Transverse colon (tissue), 4 donors: ENCODE measurements around the gene DDX52. TPM values are rescaled to one million over a fixed set of nuclear protein-coding genes. Genes with fewer than 3 reads are reported as not detected.

Experiments used
- DNase-seq: peaks from one replicate; pipeline ENCODE4 v3.0.0-alpha.2; 2019
- H3K27ac ChIP-seq, 4 donors: fragments of 200-600 bp; sonication (generic); 2 replicates each; pipeline ENCODE4 v1.5.1; 2016 to 2018; ENCODE audit warnings: inconsistent platforms in 4 of 4
- H3K27me3 ChIP-seq: fragments of 200-600 bp; sonication (generic); 2 replicates; pipeline ENCODE4 v1.5.1; 2017; ENCODE audit warnings: inconsistent platforms
- H3K36me3 ChIP-seq, 4 donors: fragments of 200-600 bp; sonication (generic); 2 replicates each; pipeline ENCODE4 v1.5.1; 2017 to 2019; ENCODE audit warnings: inconsistent platforms in 4 of 4
- H3K4me1 ChIP-seq, 4 donors: fragments of 200-600 bp; sonication (generic); 2 replicates each; pipeline ENCODE4 v1.5.1; 2017 to 2020; ENCODE audit warnings: inconsistent platforms in 4 of 4
- H3K4me3 ChIP-seq, 4 donors: fragments of 200-600 bp; sonication (generic); 1 replicate in 1 of 4; 2 replicates in 3 of 4; pipeline versions ENCODE4 v1.5.1 to v1.6.1; 2017 to 2019; ENCODE audit warnings: inconsistent platforms in 4 of 4
- H3K9me3 ChIP-seq, 2 donors: fragments of 200-600 bp; sonication (generic); 2 replicates each; pipeline ENCODE4 v1.5.1; 2017 to 2019; ENCODE audit warnings: inconsistent platforms in 2 of 2
- EP300 ChIP-seq: sonication (generic); formaldehyde crosslinking; IDR thresholded peaks from one replicate; pipeline ENCODE4 v1.6.1; 2017; ENCODE audit warnings: antibody characterized with exemption, low read depth
- POLR2A ChIP-seq: fragments of 450-650 bp; IDR thresholded peaks from one replicate; pipeline ENCODE4 v1.6.1; 2016; ENCODE audit warnings: antibody characterized with exemption, mild to moderate bottlenecking, moderate library complexity
- POLR2AphosphoS5 ChIP-seq, 3 donors: sonication (generic); formaldehyde crosslinking; IDR thresholded peaks; one replicate each; pipeline ENCODE4 v1.6.1; 2016; ENCODE audit warnings: antibody characterized with exemption in 3 of 3
- WGBS, 2 donors: methylation state at CpG; one replicate each; pipeline ENCODE4 v1.1.5; 2018; ENCODE audit warnings: low coverage in 1 of 2; 5-methylcytosine and 5-hydroxymethylcytosine counted together
- in situ Hi-C, 4 donors: fragments of 200-750 bp; cut with MboI; loops; one replicate each; pipeline versions ENCODE4 v1.15.0 to v1.15.1; 2017; ENCODE audit warnings: low sequenced_read_pairs in 3 of 4, low pct_ligation_motif_present in 1 of 4, low pct_unique_long_range_greater_than_20kb in 1 of 4
- intact Hi-C: fragments of 100-400 bp; cut with DNase I; formaldehyde crosslinking; loops from one replicate; pipeline ENCODE4 v1.15.1; 2023; ENCODE audit warnings: low total_unique reads
- total RNA-seq, 4 donors: library from RNA; depleted of rRNA; stranded (reverse); fragments of >200 nt; gene quantifications; one replicate each; pipeline ENCODE4 v1.1.0, GENCODE V29; 2016
- TF ChIP-seq, protein P1 (sequence below), 5 experiments: fragments of 200-600 bp in 3 of 5; fragments of 450-650 bp in 2 of 5; sonication (generic) in 3 of 5; IDR thresholded peaks; 1 replicate in 2 of 5; 2 replicates in 3 of 5; pipeline ENCODE4 v1.5.1; 2016 to 2017; ENCODE audit warnings: antibody characterized with exemption in 5 of 5, inconsistent platforms in 3 of 5, mild to moderate bottlenecking in 2 of 5, moderate library complexity in 1 of 5

Gene DDX52
- total RNA-seq, 4 donors from 2014 or later = 4.9 to 30.4 (median 19.9) TPM

DNA sequence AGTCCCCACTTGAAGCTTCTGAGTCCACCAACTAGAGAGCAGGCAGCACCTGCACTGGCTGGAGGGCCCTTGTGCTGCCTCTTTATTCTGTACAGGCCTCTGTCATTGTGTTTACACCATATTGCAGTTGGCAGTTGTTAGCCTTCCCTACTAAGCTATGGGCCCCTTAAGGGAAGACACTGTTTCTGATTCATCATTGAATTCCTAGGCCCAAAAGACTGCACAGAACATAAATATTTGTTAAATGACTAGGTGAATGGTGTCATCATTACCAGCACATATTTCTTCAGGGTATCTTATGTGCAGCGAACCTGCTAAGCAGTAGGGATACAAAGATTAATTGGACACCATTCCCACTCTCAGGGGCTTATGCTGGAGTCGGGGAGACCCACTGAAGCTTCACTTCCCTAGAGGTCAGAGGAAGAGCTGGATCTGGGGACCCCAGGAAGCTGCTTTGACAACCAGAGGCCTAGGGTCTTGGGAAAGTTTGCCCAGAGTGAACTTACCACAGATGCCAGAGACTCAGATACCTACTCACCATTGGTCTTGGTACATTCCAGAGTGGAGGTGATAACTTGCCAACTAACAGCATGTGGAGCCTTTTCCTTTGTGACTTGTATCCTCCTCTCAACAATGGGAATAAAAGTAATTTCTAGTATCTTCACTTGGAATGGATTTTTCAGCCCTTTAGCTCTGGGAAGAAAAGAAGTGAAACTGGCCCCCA, 28.7 kb upstream of the DDX52 start:
- H3K4me3 ChIP-seq = no peak overlapping the region
- intact Hi-C loops (no loop called here), in situ Hi-C loops (no loop called here)
- H3K27me3 ChIP-seq = no peaks in the 10 kb centered on the region
- DNase-seq = no peak
- 94% methylated on average over 2 of the region's 2 CpGs; no CpG with 5 or more reads in 1 of the 2 donors for WGBS, 2 donors
- H3K36me3 ChIP-seq = no peaks in the 10 kb centered on the region
- peak overlapping the region; percentile 70 to 81 (median 72) for H3K27ac ChIP-seq
- H3K9me3 ChIP-seq = no peaks in the 10 kb centered on the region
- TF ChIP-seq POLR2A = no peak
- TF ChIP-seq EP300 = no peak
- TF ChIP-seq, protein P1, sequence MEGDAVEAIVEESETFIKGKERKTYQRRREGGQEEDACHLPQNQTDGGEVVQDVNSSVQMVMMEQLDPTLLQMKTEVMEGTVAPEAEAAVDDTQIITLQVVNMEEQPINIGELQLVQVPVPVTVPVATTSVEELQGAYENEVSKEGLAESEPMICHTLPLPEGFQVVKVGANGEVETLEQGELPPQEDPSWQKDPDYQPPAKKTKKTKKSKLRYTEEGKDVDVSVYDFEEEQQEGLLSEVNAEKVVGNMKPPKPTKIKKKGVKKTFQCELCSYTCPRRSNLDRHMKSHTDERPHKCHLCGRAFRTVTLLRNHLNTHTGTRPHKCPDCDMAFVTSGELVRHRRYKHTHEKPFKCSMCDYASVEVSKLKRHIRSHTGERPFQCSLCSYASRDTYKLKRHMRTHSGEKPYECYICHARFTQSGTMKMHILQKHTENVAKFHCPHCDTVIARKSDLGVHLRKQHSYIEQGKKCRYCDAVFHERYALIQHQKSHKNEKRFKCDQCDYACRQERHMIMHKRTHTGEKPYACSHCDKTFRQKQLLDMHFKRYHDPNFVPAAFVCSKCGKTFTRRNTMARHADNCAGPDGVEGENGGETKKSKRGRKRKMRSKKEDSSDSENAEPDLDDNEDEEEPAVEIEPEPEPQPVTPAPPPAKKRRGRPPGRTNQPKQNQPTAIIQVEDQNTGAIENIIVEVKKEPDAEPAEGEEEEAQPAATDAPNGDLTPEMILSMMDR (IDR thresholded peaks at IDR 0.05) = no peak
- TF ChIP-seq POLR2AphosphoS5 (IDR thresholded peaks at IDR 0.05) = no peak
- H3K4me1 ChIP-seq = peaks cover 5 to 51% (median 34%) of the 10 kb centered on the region in 4 donors

DNA sequence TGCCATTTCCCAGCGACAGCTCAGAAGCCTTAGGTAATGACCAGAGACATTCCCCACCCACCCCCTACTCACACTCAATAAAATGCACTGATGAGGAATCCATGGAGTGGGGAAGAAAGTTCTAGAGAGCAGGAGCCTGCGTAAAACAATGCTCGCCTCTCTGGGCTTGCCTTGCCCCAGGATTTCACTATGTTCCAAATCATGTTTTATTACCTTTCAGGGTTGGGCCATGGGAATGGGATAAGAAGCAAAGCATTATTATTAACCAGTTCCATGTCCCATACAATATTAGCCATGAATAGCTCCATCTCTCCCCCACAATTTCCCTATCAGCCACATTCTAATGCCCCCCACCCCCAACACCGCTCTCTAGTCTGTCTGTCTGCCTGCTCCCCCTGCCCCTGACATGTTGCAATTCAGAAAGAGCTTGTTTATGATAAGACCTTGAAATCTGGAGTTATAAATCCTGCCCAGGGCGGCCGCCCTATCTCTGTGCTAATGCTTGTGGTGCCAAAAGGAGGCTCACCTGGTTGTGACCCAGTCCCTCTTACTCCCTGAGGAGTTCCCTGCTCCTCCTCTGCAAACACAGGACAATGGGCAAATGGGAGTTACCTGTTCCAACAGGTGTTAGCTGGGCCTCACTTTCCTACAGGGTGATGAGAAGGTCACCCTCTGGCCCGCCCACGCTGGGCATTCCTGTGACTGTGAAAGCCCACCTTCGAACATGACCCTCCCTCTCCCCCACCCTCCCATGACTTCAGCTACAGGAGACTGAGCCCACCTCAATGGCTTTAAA, 28.0 kb upstream of the DDX52 start:
- Histone ChIP-seq H3K4me1 (peaks cover 5 to 44% (median 28%) of the 10 kb centered on the region in 4 donors), H3K4me3 (no peak overlapping the region)
- DNase-seq = peak; percentile 68

DNA sequence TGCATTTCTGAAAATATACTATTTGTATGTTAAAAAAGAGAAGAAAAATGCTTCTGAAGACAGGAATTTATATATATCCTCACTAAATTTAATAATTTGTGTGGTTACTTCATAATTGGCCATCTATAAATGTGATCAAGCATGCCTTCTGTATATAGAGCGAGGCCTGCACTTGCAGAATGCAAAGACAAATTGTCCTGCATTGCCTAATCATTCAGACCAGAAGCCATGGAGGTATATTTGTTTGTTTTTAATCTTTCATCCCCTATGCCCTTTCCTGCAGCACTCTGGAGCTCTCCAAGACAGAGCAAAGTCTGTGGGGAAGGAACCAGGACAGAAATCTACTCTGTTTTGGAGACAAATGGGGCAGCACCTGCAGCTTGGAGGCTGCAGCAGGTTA, 23.8 kb upstream of the DDX52 start:
- intact Hi-C loops (no loop called here), in situ Hi-C loops (no loop called here)
- TF ChIP-seq EP300 (no peak), POLR2AphosphoS5 (IDR thresholded peaks at IDR 0.05) (no peak), POLR2A (no peak)
- TF ChIP-seq, protein P1 (IDR thresholded peaks at IDR 0.05) = no peak
- H3K27ac ChIP-seq = no peak overlapping the region
- peaks cover 5 to 42% (median 25%) of the 10 kb centered on the region in 4 donors for H3K4me1 ChIP-seq
- no peaks in the 10 kb centered on the region for H3K36me3 ChIP-seq
- H3K27me3 ChIP-seq = no peaks in the 10 kb centered on the region
- 70 to 90% methylated on average over 1 of the region's 1 CpG for whole genome bisulfite sequencing, 2 donors
- no peaks in the 10 kb centered on the region for H3K9me3 ChIP-seq
- no peak for DNase-seq
- H3K4me3 ChIP-seq = no peak overlapping the region

More for the DNA sequence above, 28.0 kb upstream of the DDX52 start:
- in situ Hi-C loops (no loop called here), intact Hi-C loops (no loop called here)
- Histone ChIP-seq H3K27me3 (no peaks in the 10 kb centered on the region), H3K36me3 (no peaks in the 10 kb centered on the region), H3K9me3 (no peaks in the 10 kb centered on the region), H3K27ac (peak overlapping the region; percentile 70 to 81 (median 72))
- TF ChIP-seq POLR2A (no peak), POLR2AphosphoS5 (IDR thresholded peaks at IDR 0.05) (no peak)
- 60 to 61% methylated on average over 2 to 9 of the region's 9 CpGs for WGBS, 2 donors

DNA sequence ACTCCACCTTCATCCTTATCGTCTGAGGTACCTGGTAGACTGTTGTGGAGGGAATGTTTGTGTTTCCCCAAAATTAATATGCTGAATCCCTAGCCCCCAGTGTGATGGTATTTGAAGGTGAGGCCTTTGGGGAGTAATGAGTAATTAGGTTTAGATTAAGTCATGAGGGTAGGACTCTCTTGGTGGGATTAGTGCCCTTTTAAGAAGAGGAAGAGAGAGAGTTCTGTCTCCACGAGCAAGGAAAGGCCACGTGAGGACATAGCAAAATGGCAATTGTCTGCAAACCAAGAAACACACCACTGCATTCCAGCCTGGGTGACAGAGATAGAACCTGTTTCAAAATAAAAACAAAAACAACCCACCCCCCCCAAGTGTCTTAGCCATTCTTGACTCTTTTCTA, 21.0 kb upstream of the DDX52 start:
- no peaks in the 10 kb centered on the region for H3K9me3 ChIP-seq
- no peak overlapping the region for H3K4me3 ChIP-seq
- no peaks in the 10 kb centered on the region for H3K36me3 ChIP-seq
- no peaks in the 10 kb centered on the region for H3K27me3 ChIP-seq
- in situ Hi-C loops = no loop called here
- intact Hi-C loops = no loop called here
- TF ChIP-seq POLR2A (no peak), EP300 (no peak), POLR2AphosphoS5 (IDR thresholded peaks at IDR 0.05) (no peak)
- TF ChIP-seq, protein P1 (IDR thresholded peaks at IDR 0.05) = no peak
- 82% methylated on average over 3 of the region's 3 CpGs for WGBS, 2 donors
- peaks cover 0 to 35% (median 10%) of the 10 kb centered on the region in 4 donors for H3K4me1 ChIP-seq
- no peak overlapping the region for H3K27ac ChIP-seq
- no peak for DNase-seq
